Melanocyte of skin (primary cell): Measurements from ENCODE around the gene ASTL. TPM values are rescaled to one million over a fixed set of nuclear protein-coding genes. Genes with fewer than 3 reads are reported as not detected.

Experiments used
- total RNA-seq, 2 donors: library from RNA; depleted of rRNA; stranded (reverse); fragments of >200 nt; gene quantifications; 2 replicates each; pipeline ENCODE4 v1.2.3, GENCODE V29; 2012

ASTL gene
- not detected for total RNA-seq

DNA sequence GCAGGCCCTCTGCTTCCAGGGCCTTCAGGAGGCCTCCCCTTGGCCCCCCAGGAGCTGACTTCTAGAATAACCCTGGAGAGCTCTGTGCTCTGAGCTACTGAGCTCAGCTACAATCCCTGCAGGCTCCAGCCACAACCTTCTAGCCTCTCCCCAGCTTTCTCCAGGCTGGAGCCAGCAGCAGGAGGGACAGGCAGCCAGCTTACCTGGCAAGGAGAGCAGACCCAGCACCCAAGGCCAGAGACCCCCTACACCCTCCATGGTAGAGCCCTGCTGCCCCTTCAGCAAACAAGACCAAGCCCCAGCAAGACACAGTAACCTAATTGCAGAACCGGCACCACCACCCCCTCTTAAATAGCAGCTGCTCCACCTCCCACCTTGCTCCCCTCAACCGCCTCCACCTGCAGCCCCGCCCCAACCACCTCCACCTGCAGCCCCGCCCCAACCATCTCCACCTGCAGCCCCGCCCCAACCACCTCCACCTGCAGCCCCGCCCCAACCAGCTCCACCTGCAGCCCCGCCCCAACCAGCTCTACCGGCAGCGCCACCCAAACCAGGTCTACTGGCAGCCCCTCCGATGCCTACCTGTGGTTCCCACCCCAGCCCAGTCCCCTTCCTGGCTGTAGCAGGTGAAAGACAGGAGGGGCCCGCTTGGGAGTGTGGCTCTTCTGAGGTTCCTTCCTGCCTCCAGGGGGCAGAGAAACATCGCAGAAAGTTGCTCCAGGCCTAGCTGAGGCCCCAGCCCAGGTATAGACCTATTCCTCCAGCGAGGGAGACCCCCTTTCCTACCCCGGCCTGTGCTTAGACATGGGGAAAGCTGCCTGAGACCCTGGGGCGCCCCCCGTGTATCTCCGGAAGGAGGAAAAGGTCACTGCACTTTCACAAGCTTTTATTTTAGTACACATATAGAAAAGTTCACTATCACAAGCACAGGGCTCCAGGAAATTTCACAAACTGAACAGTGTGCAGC lies at the start of gene ASTL:
Gene ASTL (minus strand): TSS at position 324 of the 967 bp plus-strand sequence. CDS start 66 bp downstream, at position 258.

DNA sequence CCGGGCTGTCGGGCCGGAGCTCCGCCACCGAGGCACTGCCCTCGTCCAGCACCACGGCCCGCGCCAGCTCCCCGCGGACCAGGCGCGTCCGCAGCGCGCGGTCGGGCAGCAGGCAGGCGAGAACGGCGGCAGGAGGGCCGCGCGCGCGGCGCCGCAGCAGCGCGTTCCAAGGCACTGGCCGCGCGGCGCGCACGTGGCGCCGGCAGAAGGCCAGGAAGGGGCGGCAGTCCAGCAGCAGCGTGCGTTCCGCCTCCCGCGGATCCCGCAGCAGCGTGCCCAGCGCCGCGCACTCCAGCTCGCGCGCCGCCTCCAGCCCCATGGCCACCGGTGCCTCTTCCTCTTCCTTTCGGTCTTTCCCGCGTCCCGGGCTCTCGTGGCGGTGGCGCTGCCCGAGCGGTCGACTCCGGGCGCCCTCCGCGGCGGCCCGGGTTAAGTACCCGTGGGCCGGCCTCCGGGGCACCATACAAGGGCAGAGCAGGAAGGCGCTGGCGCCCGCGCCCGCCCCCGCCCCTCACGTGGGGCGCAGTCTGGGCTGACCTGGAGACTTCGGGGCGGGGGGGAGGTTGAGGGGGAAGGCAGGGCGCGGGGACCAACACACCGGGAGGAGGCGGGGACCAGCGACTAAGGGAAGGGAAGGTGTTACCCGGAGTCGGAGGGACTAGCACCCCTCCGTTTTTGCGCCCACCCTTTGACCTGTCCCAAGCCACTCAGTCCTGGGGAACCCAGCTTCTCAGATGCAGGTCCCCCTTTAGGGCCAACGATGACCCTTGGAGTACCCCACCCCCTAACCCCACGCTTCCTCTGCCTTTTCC lies 6.9 kb upstream of the ASTL start, which contains the start of gene DUSP2:
Gene DUSP2 (minus strand): TSS at position 405 of the 812 bp plus-strand sequence. CDS start 86 bp downstream, at position 319.

DNA sequence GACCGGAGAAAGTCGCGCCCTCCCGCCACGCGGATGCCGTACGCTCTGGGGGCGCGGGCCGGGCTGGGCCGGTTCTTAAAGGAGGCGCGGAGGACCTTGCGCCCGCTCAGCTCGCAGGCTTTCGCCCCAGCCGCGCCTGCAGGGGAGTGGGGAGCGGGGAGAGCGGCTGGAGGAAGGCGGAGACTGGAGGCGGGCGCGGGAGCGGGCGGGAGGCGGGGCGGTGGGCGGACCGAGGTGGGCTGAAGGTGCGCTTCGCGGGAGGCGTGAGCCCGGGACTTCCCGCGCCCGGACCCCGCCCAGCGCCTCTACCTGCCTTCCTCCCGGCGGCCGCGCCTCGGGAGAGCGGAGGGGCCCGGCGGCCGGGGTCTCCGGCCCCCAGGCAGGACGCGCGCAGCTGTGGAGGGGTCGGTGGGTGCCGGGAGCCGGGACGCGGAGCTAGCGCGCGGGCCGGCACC lies 21.9 kb downstream of the ASTL start, which contains the start of gene ADRA2B:
Gene ADRA2B (minus strand): TSS at position 148 of the 455 bp plus-strand sequence. CDS start 422 bp downstream, outside the sequence.

Other genes with a start within 250 kb of the ASTL start
- gene ANKRD36C, start 146.7 kb downstream of the ASTL start, total RNA-seq, result 10 to 100 TPM; 28.3 to 39.9 TPM
- 1 to 10 TPM in 1 of 2 donors, under 1 TPM in 1; under 0.01 to 4.5 TPM for gene GPAT2, start 103.6 kb downstream of the ASTL start, total RNA-seq
- under 1 TPM in 1 of 2 donors, not detected in 1; under 0.01 TPM for gene ADRA2B, start 21.9 kb downstream of the ASTL start, total RNA-seq
- gene DUSP2, start 6.9 kb upstream of the ASTL start, total RNA-seq, result 1 to 10 TPM; 1.0 to 1.7 TPM
- gene STARD7, start 70.3 kb upstream of the ASTL start, total RNA-seq, result 100 to 1,000 TPM; 237 to 341 TPM
- gene TMEM127, start 127.5 kb upstream of the ASTL start, total RNA-seq, result 10 to 100 TPM; 25.0 to 34.4 TPM
- gene CIAO1, start 127.7 kb upstream of the ASTL start, total RNA-seq, result 100 to 1,000 TPM; 127 to 141 TPM
- 10 to 100 TPM; 35.4 to 62.9 TPM for gene SNRNP200, start 167.0 kb upstream of the ASTL start, total RNA-seq
- 10 to 100 TPM in 1 of 2 donors, under 1 TPM in 1; under 0.01 to 12.0 TPM for gene ITPRIPL1, start 186.8 kb upstream of the ASTL start, total RNA-seq
- 10 to 100 TPM; 17.6 to 34.0 TPM for gene NCAPH, start 197.3 kb upstream of the ASTL start, total RNA-seq